ENCODE results near the gene PI4KA.
"Not testable (repeated sequence)": the region's sequence is repeated elsewhere in the genome, so short reads cannot be mapped to it uniquely, and the experiment has no call there.

The PI4KA gene

DNA sequence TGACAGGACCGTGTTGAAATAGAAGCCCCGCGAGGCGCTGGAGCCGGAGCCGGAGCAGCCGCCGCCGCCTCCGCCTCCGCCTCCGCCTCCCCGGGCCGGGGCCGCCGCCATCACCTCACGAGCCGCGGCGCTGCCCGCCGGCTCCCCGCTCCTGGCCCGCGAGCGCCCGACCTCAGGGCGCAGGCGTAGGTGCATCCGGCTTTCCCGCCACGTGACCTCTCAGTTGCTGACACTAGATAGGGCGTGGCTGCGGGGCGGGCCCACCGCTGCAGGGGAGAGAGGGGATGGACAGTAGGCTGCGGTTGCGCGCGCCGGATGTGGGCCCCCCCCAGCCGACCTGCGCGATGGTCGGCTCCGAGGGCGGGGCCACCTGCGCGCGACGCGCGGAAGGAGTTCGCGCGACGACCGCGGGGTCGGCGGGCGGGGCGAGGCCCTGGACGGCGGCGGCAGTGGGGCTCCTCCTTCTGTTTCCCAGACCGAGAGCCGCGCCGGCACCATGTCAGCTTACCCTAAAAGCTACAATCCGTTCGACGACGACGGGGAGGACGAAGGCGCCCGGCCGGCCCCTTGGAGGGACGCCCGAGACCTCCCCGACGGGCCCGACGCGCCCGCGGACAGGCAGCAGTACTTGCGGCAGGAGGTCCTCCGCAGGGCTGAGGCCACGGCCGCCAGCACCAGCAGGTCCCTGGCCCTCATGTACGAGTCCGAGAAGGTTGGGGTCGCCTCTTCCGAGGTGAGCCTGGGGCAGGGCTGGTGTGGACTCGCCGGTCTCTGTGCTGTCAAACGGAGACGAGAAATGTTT is at the start of gene PI4KA, which contains the start of gene SNAP29:
TSS of gene PI4KA (minus strand) at position 197 of the 802 bp plus-strand sequence. CDS start at position 111, 86 bp downstream.
TSS of gene SNAP29 (plus strand) at position 393 of the 802 bp plus-strand sequence. CDS start at position 497, 104 bp downstream.
- Mint-ChIP-seq H3K27me3 (ENCODE audit: low read depth) (no peaks in the 10 kb centered on the region), H3K4me1 (ENCODE audit: low read depth) (peaks cover 25% of the 10 kb centered on the region), H3K9me3 (no peaks in the 10 kb centered on the region), H3K36me3 (ENCODE audit: low read depth) (peaks cover 10% of the 10 kb centered on the region), H3K27ac (peak within 1 kb of the TSS; percentile 89), H3K4me3 (peak within 1 kb of the TSS; percentile 88)
- DNase-seq (ENCODE audit: low spot score): peak; percentile 98

- Mint-ChIP-seq H3K36me3 (ENCODE audit: low read depth) (no peaks in the 10 kb centered on the region), H3K27ac (no peak overlapping the region), H3K27me3 (ENCODE audit: low read depth) (peaks cover 13% of the 10 kb centered on the region), H3K9me3 (no peaks in the 10 kb centered on the region), H3K4me1 (ENCODE audit: low read depth) (peaks cover 4% of the 10 kb centered on the region), H3K4me3 (no peak overlapping the region)
- DNase-seq (ENCODE audit: low spot score): no peak
Observed at GRCh38 chr22:20906387-20906767, 47.8 kb upstream of the PI4KA start.

- Mint-ChIP-seq H3K27me3 (ENCODE audit: low read depth) (peaks cover 13% of the 10 kb centered on the region), H3K4me3 (no peak overlapping the region), H3K4me1 (ENCODE audit: low read depth) (peaks cover 4% of the 10 kb centered on the region), H3K9me3 (no peaks in the 10 kb centered on the region), H3K27ac (no peak overlapping the region), H3K36me3 (ENCODE audit: low read depth) (no peaks in the 10 kb centered on the region)
- DNase-seq (ENCODE audit: low spot score): no peak
Observed at GRCh38 chr22:20905415-20906386, 47.1 kb upstream of the PI4KA start.

DNA sequence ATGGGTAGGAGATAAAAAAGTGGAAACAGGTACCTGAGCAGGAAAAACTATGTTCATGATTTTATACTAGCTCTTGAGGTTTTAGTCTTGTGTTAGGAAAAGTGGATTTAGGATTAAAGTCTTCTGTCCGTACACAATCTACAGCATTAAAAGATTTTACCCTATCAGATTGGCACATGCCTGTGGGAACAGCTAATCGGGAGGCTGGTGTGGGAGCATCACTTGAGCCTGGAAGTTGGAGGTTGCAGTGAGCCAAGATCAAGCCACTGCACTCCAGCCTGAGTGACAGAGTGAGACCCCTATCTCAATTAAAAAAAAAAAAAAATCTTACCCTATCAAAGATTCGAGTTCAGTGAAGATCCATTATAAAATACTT is 46.4 kb upstream of the PI4KA start:
- Mint-ChIP-seq H3K4me1 (ENCODE audit: low read depth) (peaks cover 2% of the 10 kb centered on the region), H3K27ac (no peak overlapping the region), H3K36me3 (ENCODE audit: low read depth) (no peaks in the 10 kb centered on the region), H3K27me3 (ENCODE audit: low read depth) (peaks cover 13% of the 10 kb centered on the region), H3K9me3 (no peaks in the 10 kb centered on the region), H3K4me3 (no peak overlapping the region)
- no peak for DNase-seq (ENCODE audit: low spot score)

- no peaks in the 10 kb centered on the region for H3K9me3 Mint-ChIP-seq
- H3K36me3 Mint-ChIP-seq (ENCODE audit: low read depth): no peaks in the 10 kb centered on the region
- H3K4me1 Mint-ChIP-seq (ENCODE audit: low read depth): no peaks in the 10 kb centered on the region
- H3K4me3 Mint-ChIP-seq: no peak overlapping the region
- DNase-seq (ENCODE audit: low spot score): no peak
- no peak overlapping the region for H3K27ac Mint-ChIP-seq
- H3K27me3 Mint-ChIP-seq (ENCODE audit: low read depth): peaks cover 13% of the 10 kb centered on the region
Observed at GRCh38 chr22:20904008-20904979, 45.7 kb upstream of the PI4KA start.

GRCh38 chr22:20903093-20903492 is 44.5 kb upstream of the PI4KA start:
- no peaks in the 10 kb centered on the region for H3K4me1 Mint-ChIP-seq (ENCODE audit: low read depth)
- no peak overlapping the region for H3K27ac Mint-ChIP-seq

DNA sequence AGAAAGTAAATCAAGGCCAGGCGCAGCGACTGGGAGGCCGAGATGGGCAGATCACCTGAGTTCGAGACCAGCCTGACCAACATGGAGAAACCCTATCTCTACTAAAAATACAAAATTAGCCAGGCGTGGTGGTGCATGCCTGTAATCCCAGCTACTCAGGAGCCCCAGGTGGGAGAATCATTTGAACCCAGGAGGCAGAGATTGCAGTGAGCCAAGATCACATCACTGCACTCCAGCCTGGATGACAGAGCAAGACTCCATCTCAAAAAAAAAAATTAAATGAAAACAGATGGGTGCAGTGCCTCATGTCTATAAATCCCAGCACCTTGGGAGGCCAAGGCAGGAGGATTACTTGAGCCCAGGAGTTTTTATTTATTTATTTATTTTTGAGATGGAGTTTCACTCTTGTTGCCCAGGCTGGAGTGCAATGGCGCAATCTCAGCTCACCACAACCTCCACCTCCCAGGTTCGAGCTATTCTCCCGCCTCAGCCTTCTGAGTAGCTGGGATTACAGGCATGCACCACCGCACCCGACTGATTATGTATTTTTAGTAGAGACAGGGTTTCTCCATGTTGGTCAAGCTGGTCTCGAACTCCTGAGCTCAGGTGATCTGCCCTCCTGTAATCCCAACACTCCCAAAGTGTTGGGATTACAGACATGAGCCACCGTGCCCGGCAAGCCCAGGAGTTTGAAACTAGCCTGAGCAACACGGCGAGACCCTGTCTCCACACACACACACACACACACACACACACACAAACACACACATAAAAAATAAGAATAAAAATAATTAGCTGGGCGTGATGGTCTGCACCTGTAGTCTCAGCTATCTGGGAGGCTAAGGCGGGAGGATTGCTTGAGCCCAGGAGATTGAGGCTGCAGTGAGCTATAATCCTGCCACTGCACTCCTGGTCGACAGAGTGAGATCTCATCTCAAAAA is 42.8 kb upstream of the PI4KA start:
- not testable (repeated sequence) for H3K27ac Mint-ChIP-seq; DNase-seq (ENCODE audit: low spot score); H3K36me3 Mint-ChIP-seq (ENCODE audit: low read depth); H3K4me1 Mint-ChIP-seq (ENCODE audit: low read depth); H3K27me3 Mint-ChIP-seq (ENCODE audit: low read depth); H3K9me3 Mint-ChIP-seq; H3K4me3 Mint-ChIP-seq

More at GRCh38 chr22:20903093-20903492, 44.5 kb upstream of the PI4KA start:
- Mint-ChIP-seq H3K9me3 (no peaks in the 10 kb centered on the region), H3K36me3 (ENCODE audit: low read depth) (no peaks in the 10 kb centered on the region), H3K27me3 (ENCODE audit: low read depth) (peaks cover 13% of the 10 kb centered on the region), H3K4me3 (no peak overlapping the region)
- DNase-seq (ENCODE audit: low spot score): no peak

GRCh38 chr22:20899827-20900423 is 41.3 kb upstream of the PI4KA start:
- Mint-ChIP-seq H3K36me3 (ENCODE audit: low read depth) (no peaks in the 10 kb centered on the region), H3K4me1 (ENCODE audit: low read depth) (no peaks in the 10 kb centered on the region), H3K27ac (no peak overlapping the region), H3K27me3 (ENCODE audit: low read depth) (peaks cover 4% of the 10 kb centered on the region), H3K9me3 (no peaks in the 10 kb centered on the region), H3K4me3 (no peak overlapping the region)
- DNase-seq (ENCODE audit: low spot score): no peak

- not testable (repeated sequence) for H3K27ac Mint-ChIP-seq
Observed at GRCh38 chr22:20897737-20898136, 39.1 kb upstream of the PI4KA start.

GRCh38 chr22:20890975-20891374 is 32.4 kb upstream of the PI4KA start:
- no peak for DNase-seq (ENCODE audit: low spot score)
- H3K4me1 Mint-ChIP-seq (ENCODE audit: low read depth): no peaks in the 10 kb centered on the region
- H3K27me3 Mint-ChIP-seq (ENCODE audit: low read depth): no peaks in the 10 kb centered on the region
- no peak overlapping the region for H3K27ac Mint-ChIP-seq
- H3K4me3 Mint-ChIP-seq: no peak overlapping the region
- peaks cover 22% of the 10 kb centered on the region for H3K36me3 Mint-ChIP-seq (ENCODE audit: low read depth)
- H3K9me3 Mint-ChIP-seq: no peaks in the 10 kb centered on the region

More at GRCh38 chr22:20897737-20898136, 39.1 kb upstream of the PI4KA start:
- H3K36me3 Mint-ChIP-seq (ENCODE audit: low read depth); H3K4me1 Mint-ChIP-seq (ENCODE audit: low read depth); H3K27me3 Mint-ChIP-seq (ENCODE audit: low read depth); H3K4me3 Mint-ChIP-seq; H3K9me3 Mint-ChIP-seq; DNase-seq (ENCODE audit: low spot score): not testable (repeated sequence)

GRCh38 chr22:20889904-20890540 is 31.4 kb upstream of the PI4KA start:
- Mint-ChIP-seq H3K27ac (no peak overlapping the region), H3K27me3 (ENCODE audit: low read depth) (no peaks in the 10 kb centered on the region), H3K36me3 (ENCODE audit: low read depth) (peaks cover 30% of the 10 kb centered on the region), H3K4me3 (no peak overlapping the region), H3K4me1 (ENCODE audit: low read depth) (no peaks in the 10 kb centered on the region), H3K9me3 (no peaks in the 10 kb centered on the region)
- DNase-seq (ENCODE audit: low spot score): no peak
